Mononuclear cell (primary cell): ENCODE measurements around the gene PPIL1. TPM values are rescaled to one million over a fixed set of nuclear protein-coding genes. Genes with fewer than 3 reads are reported as not detected.
A peak's percentile ranks its signal among the peaks of the same experiment; 100 is the strongest.
"Not testable (repeated sequence)": the region's sequence is repeated elsewhere in the genome, so short reads cannot be mapped to it uniquely, and the experiment has no call there.

Experiments
- H3K27me3 ChIP-seq: 2 replicates; pipeline ENCODE4 v1.6.0; 2011; ENCODE audit warnings: low read length, control low read depth; ENCODE audit not compliant: insufficient read depth
- H3K4me1 ChIP-seq: 2 replicates; pipeline ENCODE4 v1.5.1; 2011; ENCODE audit warnings: mild to moderate bottlenecking, low read length, control low read depth; ENCODE audit not compliant: insufficient read depth
- H3K4me3 ChIP-seq: 2 replicates; pipeline ENCODE4 v1.5.1; 2011; ENCODE audit warnings: mild to moderate bottlenecking, low read length, moderate library complexity
- H3K9me3 ChIP-seq: 2 replicates; pipeline ENCODE4 v1.5.1; 2011; ENCODE audit warnings: low read depth, mild to moderate bottlenecking, control low read depth, low read length
- total RNA-seq: library from RNA; depleted of rRNA; stranded (reverse); fragments of >200 nt; gene quantifications from one replicate; pipeline ENCODE4 v1.2.3, GENCODE V29; 2012

Gene PPIL1
- total RNA-seq, 1 donor = 5.0 TPM

DNA sequence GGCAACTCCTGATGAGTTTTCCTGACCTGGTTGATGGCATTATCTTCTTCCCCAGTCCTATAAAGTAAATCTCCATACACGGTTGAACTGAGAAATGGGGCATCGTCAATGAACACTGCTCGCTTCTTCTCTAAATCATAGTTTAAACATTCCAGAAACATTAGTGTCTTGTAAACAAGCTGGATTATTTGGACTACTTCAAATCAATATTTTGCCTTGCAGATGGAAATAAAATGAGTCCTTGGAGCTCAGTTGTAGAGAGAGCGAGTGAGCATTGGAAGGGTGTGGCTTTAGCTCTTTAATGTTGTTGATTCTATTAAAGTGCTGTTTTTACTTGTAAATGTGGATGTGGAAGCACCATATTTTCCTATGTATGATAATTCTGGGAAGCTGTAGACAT is 29.5 kb upstream of the PPIL1 start:
- H3K4me1 ChIP-seq = no peaks in the 10 kb centered on the region
- no peaks in the 10 kb centered on the region for H3K9me3 ChIP-seq
- no peak overlapping the region for H3K4me3 ChIP-seq
- no peaks in the 10 kb centered on the region for H3K27me3 ChIP-seq

DNA sequence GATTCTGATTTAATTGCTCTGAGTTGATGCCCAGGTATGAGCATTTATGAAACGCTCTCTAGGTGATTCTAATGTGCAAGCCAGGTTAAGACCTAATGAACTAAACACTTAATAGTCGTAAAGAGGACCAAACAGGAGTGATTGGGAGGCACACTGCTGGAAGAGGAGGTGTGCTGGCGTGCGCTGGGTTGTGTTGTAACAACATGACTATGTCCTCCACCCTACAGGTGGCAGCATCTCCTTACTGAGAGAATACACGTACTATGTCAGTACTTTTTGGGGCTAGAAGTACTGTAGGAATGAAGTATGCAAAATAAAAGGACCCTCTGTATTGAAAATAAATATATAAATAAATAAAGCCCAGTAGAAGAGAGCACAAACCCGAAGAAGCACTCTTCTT is 23.0 kb upstream of the PPIL1 start:
- Histone ChIP-seq H3K4me3 (no peak overlapping the region), H3K27me3 (no peaks in the 10 kb centered on the region), H3K9me3 (no peaks in the 10 kb centered on the region), H3K4me1 (no peaks in the 10 kb centered on the region)

DNA sequence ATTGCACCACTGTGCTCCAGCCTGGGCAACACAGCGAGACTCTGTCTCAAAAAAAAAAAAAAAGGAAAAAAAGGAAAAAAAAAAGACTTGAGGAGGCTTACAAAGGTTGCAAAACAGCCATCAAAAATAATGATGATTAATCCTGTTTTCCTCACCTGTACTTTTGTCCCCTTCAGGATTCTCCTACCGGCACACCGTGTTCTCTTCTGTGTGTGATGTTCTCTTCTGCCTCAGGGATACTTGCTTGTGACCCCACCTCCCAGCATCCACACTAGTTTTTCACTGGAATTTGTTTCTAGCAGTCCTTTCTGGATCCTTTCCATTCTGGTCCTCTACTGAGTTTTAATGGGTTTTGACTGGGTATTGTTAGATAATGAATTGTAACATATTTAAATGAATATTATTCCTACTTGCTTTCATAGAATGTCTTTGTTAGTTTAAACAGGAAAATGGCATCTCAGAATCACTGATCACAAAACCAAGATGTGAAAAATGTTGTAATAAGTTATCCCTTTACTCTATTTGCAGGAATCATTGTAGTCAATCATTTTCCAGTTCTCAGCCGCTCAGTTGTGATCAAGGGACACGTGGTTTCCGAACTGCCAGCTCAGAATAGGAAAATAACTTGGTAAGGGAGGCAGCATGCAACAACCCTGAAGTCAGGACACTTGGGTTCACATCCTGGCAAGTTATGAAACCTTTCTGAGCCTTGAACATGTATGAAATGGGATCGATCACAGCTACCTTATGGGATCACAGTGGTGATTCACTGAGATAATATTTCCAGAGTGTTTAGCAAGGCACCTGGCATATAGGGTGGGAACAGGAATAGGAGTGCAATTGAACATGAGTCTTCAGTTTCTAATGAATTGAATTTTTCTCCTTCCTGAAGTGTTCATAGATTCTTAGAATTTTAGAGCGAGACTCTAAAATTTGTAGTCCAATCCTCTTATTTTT is 19.7 kb upstream of the PPIL1 start:
- Histone ChIP-seq H3K4me1 (no peaks in the 10 kb centered on the region), H3K4me3 (no peak overlapping the region), H3K27me3 (no peaks in the 10 kb centered on the region)

DNA sequence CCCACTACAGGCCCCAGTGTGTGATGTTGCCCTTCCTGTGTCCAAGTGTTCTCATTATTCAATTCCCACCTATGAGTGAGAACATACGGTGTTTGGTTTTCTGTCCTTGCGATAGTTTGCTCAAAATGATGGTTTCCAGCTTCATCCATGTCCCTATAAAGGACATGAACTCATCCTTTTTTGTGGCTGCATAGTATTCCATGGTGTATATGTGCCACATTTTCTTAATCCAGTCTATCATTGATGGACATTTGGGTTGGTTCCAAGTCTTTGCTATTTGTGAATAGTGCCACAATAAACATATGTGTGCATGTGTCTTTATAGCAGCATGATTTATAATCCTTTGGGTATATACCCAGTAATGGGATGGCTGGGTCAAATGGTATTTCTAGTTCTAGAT is 16.6 kb upstream of the PPIL1 start:
- H3K9me3 ChIP-seq = not testable (repeated sequence)
- peaks cover 21% of the 10 kb centered on the region for H3K4me1 ChIP-seq

More for the DNA sequence above, 19.7 kb upstream of the PPIL1 start:
- no peaks in the 10 kb centered on the region for H3K9me3 ChIP-seq

DNA sequence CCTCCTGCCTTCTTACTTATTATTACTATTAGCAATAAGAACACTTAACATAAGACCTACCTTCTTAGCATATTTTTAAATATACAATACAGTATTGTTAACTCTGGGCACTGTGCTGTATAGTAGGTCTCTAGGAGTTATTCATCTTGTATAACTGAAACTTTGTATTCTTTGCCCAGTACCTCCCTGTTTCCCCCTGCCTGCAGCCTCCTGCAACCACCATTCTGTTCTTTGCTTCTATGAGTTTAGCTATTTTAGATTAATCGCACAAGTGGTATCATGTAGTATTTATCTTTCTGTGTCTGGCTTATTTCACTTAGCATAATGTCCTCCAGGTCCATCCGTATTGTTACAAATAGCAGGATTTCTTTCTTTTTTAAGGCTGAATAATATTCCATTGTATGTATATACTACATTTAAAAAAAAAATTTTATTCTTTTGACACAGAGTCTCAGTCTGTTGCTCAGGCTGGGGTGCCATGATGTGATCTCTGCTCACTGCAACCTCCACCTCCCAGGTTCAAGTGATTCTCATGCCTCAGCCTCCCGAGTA is 15.6 kb upstream of the PPIL1 start:
- Histone ChIP-seq H3K9me3 (no peaks in the 10 kb centered on the region), H3K4me1 (peaks cover 27% of the 10 kb centered on the region), H3K4me3 (no peak overlapping the region), H3K27me3 (no peaks in the 10 kb centered on the region)

More for the DNA sequence above, 16.6 kb upstream of the PPIL1 start:
- not testable (repeated sequence) for H3K4me3 ChIP-seq, H3K27me3 ChIP-seq

DNA sequence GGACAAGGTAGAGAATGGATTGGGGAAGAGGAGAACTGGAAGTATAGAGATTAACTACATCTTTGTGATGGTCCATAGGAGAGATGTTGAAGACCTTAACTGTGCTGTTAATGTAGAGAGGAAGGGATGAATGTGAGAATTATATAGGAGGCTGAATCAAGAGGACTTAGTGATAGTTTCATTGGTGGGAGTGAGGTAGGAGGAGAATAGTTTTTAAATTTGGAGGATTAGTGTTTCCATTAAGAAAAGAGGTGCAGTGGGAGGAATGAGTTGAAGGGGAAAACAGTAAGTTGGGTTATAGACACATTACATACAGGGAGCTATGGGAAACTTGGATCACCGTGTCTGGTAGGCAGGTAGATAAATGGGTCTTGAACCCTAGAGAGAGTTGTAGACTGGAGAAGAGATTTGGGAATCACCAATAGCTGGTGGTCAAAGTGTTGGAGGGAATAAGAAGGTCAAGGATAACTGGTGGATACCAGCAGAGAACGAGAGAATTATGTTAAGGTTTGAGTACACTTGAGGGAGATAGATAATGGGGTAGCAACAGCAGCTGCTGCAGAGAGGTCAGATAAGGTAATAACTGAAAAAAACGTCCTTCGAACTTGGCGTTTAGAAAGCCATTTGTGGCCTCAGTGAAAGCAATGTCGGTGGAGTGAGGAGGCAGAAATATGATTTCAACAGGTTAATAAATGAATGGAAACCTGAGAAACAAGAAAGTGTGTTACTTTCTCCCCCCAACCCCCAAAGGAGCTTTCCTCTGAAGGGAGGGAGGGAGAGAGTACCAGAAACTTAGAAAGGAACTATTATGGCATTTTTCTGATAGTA is 14.3 kb upstream of the PPIL1 start:
- H3K4me3 ChIP-seq = no peak overlapping the region
- no peaks in the 10 kb centered on the region for H3K9me3 ChIP-seq
- peaks cover 29% of the 10 kb centered on the region for H3K4me1 ChIP-seq
- no peaks in the 10 kb centered on the region for H3K27me3 ChIP-seq

DNA sequence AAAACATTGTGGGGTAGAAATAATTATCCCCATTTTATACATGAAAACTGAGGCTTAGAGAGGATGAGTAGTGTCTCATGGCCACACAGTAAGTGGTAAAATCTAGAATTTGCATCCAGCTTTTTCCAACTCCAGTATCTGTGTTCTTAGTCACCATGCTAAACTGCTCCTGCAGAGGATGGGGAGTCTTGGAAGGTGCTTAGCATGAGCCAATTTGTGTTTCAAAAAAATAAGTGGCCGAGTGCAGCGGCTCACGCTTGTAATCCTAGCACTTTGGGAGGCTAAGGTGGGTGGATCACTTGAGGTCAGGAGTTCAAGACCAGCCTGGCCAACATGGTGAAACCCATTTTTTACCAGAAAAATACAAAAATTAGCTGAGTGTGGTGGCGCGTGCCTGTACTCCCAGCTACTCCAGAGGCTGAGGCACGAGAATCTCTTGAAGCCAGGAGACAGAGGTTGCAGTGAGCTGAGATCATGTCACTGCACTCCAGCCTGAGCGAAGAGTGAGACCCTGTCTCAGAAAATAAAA is 13.6 kb upstream of the PPIL1 start:
- Histone ChIP-seq H3K4me1 (peaks cover 29% of the 10 kb centered on the region), H3K27me3 (no peaks in the 10 kb centered on the region), H3K4me3 (no peak overlapping the region), H3K9me3 (no peaks in the 10 kb centered on the region)

DNA sequence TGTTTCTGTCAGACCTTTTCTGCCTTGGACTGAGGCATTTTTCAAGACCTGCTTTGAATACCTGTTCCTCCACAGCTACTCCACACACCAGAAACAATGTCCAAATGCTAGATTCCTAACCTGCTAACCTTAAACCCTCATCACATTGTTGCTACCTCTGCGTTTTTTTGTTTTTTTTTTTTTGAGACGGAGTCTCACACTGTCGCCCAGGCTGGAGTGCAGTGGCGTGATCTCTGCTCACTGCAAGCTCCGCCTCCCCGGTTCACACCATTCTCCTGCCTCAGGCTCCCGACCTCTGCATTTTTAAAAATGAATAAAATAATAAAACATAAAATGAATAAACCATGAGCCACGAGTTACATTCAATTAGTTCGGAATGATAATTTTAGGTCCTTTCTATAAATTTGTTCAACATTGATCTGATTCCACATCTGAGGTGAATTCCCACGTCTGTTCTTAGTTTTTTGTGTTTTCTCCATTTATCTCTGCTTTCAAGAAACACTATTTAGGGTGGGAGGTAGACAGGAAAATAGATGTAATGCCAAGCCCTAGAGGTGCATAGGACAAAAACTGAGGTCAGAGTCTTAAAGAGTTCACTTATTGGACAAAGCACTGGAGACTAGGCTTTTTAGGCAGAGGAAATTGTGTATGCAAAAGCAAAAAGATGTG is 12.5 kb upstream of the PPIL1 start:
- no peak overlapping the region for H3K4me3 ChIP-seq
- H3K9me3 ChIP-seq = no peaks in the 10 kb centered on the region
- H3K4me1 ChIP-seq = peaks cover 29% of the 10 kb centered on the region
- no peaks in the 10 kb centered on the region for H3K27me3 ChIP-seq

DNA sequence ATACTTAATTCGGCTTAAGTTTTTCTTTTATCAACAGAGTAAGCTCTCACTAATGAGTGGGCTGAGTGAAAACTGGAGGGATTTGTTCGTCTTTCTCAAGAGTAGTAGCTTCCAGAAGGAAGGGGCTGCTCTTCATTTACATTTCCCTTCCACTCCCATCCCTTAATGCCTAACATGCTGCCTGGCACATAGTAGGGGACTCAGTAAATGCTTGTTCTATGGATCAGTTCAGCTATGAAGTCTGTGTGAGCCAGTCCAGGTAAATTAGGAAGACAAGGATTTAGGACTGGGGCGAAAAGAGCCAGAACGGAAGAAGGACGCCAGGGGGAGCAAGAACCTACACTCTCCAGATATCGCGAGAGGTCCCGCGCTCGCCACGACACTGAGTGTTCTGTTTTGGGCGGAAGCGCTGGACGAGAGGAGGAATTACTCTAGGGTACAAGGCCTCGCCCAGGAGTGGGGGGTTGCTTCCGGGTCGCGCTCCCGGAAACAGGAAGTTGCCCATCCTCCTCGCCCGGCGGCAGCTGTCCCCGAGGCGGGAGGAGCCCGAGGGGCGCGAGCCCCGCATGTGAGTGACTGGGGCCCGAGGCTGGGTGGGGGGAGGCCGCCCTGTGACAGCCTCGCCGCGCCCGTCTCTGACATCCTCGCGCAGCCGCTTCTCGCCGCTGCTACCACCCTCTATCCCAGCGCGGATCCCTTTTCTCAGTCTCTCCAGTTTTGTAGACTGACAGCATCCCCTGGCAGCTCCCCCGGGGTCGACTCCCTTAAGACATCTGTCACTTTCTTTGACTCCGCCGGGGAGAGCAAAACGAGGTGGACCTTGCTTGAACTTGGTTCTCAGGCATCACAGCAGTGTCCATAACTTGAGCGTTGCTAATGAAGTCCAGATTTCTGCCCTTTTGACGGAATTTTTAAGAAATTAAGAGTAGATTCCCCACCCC is 11.1 kb upstream of the PPIL1 start, which contains the start of gene C6orf89:
TSS of gene C6orf89 (plus strand) at position 492 of the 941 bp plus-strand sequence. CDS start 13,493 bp downstream, outside the sequence.
- Histone ChIP-seq H3K27me3 (no peaks in the 10 kb centered on the region), H3K9me3 (no peaks in the 10 kb centered on the region), H3K4me3 (peak within 1 kb of the TSS; percentile 96), H3K4me1 (peaks cover 29% of the 10 kb centered on the region)

DNA sequence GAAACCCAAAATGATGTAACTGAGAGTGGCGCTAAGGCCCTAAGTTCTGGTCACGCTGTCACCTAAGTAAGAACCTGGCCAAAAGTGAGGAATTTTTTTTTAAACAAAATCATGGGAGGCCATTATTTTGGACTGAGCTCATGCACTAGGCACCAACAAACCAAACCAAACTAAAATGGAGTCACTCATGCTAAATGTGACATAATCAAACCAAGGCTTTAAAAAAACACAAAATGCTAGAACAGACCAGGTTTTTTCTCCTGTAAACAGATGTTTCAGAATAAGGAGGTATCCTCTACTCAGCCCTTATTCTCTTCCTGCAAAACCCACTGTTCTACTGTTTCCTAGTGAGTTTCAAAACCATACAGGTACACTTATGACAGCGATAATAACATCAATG is 10.0 kb upstream of the PPIL1 start:
- H3K4me1 ChIP-seq = peaks cover 29% of the 10 kb centered on the region
- H3K9me3 ChIP-seq = no peaks in the 10 kb centered on the region
- H3K4me3 ChIP-seq = no peak overlapping the region
- no peaks in the 10 kb centered on the region for H3K27me3 ChIP-seq

DNA sequence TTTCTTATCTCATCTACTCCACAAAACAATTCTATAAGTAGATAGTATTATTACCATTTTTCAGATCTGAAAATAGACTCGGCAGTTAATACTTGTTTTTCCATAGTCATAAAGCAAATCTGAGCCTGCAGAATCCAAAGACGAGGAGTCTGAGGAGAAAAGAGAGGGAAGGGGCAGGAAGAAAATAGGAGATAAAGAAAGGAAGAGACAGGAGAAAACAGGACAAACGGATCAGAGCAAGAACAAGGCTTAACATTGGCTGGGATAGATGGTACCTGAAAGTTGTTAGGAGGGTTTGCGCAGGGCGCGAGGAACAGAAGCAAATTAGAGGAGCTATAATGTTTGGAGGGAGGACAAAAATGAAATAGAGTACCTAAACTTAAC is 639 bp upstream of the PPIL1 start:
- Histone ChIP-seq H3K4me1 (peaks cover 20% of the 10 kb centered on the region), H3K4me3 (peak overlapping the region; percentile 87), H3K9me3 (no peaks in the 10 kb centered on the region), H3K27me3 (no peaks in the 10 kb centered on the region)

DNA sequence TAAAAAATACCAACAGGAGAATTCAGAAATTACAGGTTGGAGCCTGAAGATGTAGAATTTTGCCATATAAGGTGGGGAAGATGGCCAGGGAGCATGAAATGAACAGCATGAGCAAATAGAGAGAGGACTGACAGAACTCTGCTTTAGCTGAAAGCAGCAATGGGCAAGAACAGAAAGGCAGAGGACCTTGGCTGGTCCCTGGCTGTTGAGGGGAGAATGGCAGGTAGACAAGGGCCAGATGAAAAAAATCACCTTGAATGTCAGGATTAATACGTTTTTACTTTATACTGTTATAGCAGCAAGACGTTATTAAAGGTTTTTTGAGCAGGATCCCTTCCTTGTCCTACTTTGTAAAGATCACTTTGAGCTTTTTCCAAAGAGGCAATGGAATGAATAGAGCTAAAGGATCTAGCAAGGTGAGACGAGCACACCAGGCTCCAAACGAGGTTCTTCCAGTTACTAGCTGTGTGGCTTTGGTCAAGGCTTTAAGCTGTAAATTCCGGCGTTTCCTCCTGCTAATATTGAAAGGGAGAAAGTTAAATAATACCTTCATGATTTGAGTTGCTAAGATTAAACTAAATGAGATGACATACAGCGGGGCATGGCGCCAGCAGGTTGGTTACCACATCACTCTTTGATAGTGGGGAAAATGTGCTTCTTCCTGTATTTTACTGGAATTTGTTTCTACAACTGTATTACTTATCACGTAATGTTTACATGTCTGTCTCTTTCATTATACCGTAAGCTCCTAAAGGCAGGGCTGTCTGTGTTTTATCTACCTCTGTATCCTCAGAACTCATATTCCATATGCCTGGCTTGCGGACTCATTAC is 776 bp downstream of the PPIL1 start:
- H3K4me1 ChIP-seq = peaks cover 20% of the 10 kb centered on the region
- H3K27me3 ChIP-seq = no peaks in the 10 kb centered on the region
- no peaks in the 10 kb centered on the region for H3K9me3 ChIP-seq
- H3K4me3 ChIP-seq = peak overlapping the region; percentile 87

DNA sequence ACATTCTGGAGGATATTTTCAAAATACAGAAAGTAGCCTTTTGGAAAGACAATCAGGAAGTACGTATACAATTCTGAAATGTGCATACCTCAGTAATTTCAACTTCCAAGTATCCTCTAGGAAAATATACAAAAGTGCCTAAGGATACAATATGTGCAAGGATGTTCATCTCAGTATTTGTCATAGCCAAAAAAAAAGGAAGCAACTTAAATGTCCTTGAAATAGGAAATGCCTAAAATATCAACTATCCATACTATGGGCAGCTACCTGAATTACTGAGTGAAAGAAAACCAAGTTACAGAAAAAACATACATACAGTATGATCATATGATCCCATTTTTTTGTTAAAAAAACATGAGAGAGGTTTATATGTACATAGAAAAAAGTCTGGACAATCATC is 1.5 kb downstream of the PPIL1 start:
- H3K4me1 ChIP-seq = peaks cover 20% of the 10 kb centered on the region
- no peaks in the 10 kb centered on the region for H3K9me3 ChIP-seq
- H3K27me3 ChIP-seq = no peaks in the 10 kb centered on the region
- no peak overlapping the region for H3K4me3 ChIP-seq
